HG03442 (cell line): ENCODE data around the gene DIO1.
"Not testable (repeated sequence)": the region's sequence is repeated elsewhere in the genome, so short reads cannot be mapped to it uniquely, and the experiment has no call there.

Experiments
- ATAC-seq: cut with Tn5 transposase; IDR thresholded peaks from one replicate; pipeline ENCODE4 v1.9.1; 2021; ENCODE audit warnings: mild to moderate bottlenecking, moderate library complexity; ENCODE audit not compliant: unreplicated experiment

The DIO1 gene

DNA sequence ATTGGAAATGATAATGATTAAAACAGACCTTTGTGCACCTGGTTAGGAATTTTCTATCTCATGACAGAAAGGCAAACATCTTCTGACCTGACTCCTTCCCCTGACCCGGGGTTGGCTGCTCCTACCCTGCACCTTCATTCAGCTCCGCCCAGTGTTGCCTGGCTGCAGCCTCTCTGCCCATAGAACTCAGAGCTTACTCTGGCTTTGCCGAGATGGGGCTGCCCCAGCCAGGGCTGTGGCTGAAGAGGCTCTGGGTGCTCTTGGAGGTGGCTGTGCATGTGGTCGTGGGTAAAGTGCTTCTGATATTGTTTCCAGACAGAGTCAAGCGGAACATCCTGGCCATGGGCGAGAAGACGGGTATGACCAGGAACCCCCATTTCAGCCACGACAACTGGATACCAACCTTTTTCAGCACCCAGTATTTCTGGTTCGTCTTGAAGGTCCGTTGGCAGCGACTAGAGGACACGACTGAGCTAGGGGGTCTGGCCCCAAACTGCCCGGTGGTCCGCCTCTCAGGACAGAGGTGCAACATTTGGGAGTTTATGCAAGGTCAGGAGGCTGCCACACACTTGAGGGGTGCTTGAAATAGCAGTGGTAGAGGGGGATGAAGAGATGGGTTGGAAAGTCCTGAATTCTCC, at the start of gene DIO1:
Gene DIO1 (plus strand): TSS at position 189 of the 638 bp plus-strand sequence. CDS start 24 bp downstream, at position 213.
- ATAC-seq = no peak

DNA sequence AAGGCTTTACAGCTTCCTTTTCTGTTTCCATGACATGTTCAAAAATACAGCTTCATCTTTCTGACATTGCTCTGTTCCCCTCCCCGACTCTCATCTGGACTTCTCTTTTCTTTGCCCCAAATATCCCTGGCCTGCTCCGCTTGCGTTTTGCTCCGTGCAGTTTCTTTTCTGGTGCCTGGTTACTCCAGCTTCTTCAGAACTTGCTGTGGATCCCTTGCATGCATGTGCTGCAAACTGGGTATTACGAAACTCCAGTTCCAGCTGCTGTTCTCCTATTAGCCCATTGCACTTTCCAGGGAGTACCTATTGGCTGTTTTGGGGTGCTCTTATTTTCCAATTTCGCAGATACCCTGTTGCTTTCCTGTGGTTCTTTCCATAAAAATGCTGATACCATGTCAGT, 46.0 kb upstream of the DIO1 start:
- ATAC-seq = no peak

DNA sequence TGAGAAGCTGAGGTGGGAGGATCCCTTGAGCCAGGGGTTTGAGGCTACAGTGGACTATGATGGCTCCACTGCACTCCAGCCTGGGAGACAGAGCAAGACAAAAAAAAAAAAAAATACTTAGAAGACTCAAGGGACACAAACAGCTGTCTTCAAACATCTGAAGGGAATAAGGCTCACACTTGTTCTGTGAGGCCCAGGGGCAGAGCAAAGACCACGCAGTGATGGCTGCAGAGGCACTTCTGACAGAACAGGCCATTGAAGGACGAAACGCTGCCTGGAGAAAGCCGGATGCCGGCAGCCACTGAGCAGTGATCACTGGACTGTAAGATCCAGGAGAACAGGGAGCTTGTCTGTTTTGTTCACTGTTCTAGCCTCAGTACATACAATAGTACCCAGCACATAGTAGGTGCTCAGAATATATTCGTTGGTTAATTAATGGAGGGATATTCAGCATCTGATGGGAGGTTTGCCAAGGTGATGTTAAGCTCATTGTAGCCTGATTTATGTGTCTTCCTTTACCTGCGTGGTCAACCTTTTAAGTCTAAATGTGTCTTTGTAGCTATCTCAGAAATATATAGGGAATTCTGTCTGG, 43.8 kb upstream of the DIO1 start:
- ATAC-seq = no peak

DNA sequence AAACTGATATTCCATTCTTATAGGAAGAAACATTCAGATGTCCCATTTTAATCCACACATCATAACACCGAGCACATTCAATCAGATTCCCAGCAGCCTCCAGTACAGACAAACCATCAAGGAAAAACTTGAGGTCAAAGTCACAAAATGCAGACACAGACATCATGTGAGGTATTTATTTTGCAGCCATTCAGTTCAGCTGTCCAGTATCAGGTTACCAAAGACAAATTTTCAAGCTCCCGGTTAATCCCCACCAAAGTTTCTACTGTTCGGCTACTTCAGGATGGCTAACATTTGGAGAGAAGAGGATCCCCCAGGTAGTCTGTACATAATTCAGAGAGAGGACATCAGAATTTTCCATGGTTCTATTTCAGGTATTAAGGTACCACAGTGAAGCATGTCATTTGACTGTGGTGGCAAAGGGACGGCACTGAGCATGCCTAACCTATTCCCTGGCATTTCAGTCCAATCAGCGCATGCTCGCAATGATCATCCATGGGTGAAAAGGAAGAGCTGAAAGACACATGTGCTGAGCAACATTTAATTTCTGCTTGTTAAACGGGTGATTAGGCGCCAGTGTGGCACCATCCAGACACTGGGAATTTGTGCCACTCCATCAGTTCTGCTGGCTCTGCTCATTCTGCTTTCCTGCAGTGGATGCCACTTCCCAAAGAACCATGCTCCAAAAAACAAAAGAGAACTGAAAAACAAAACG, 42.3 kb upstream of the DIO1 start:
- ATAC-seq = no peak

DNA sequence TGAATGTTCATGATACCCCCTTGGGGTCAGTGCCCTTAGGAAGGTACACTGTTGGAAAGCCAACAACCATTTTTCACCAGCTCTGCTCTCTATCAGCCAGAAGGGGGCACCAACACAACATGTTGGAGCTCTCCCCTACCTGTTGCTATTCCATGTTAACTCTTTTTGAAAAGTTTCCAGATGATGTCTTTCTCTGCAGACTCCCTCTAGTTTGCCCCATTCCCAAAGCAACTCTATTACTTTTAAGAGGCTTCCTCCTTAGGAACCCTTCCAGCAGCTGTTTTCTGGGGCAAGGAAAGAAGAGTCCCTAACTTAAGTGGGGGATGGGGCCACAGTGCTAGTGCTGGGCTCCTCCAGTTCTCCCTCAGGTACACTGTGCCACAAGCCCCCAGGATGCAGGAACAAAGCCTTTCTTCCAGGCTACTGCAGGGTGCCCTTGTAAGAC, 33.0 kb upstream of the DIO1 start:
- no peak for ATAC-seq

DNA sequence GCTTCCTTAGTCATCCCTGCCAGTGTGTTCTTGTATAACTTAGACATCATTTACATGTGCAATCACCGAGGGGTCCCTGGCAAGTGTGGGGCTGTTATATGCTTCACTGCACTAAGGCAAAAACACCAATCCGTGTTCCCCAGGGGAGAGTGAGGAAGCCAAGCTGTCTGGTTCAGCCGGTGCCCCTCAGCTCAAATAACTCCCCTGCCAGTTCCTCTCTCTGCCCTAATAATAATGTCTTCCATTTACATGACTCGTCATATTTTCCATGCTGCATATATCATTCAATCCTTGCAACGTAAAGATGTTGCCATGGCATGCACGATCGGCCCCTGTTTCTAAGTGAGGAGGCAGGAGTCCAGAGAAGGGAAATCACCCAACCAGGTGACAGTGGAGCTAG, 31.5 kb upstream of the DIO1 start:
- no peak for ATAC-seq

DNA sequence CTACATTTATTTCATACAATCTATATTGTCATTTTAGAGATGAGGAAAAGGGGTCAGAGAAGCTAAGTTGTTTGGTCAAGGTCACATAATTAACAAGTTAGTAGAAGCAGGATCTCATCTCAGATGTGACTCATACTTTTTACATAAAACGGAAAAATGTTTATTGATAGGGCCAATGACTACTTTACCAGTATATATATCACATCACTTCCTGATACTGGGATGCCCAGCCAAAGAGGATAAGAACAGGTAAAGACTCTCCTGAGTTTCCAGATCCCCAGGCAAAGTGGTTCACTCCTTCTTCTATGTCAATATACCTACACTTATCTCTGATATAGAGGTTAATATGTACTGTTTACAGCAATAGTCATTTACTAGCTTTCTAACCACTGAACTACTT, 25.4 kb upstream of the DIO1 start:
- ATAC-seq = no peak

DNA sequence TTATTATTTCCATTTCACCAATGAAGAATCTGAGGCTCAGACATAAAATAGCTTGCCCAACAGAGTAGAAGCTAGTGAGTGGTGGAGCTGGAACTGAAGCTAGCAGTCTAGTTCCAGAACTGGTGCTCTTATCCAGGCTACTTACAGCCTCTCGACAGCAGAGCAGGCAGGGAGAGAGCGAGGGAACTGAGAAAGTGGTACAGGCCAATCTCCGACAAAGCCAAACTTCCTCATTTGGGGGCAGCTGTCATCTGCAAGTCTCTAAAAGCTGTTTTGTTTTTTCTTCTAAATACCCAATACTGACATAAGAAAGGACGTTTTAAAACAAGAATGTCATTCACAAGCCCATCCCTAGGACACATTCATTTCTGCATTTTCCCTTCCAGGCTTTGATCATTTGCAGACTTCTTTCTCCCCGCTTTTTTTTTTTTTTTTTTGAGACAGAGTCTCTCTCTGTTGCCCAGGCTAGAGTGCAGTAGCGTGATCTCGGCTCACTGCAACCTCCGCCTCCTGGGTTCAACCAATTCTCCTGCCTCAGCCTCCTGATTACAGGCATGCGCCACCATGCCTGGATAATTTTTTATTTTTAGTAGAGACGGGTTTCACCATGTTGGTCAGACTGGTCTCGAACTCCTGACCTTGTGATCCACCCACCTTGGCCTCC, 24.4 kb upstream of the DIO1 start:
- ATAC-seq = no peak

DNA sequence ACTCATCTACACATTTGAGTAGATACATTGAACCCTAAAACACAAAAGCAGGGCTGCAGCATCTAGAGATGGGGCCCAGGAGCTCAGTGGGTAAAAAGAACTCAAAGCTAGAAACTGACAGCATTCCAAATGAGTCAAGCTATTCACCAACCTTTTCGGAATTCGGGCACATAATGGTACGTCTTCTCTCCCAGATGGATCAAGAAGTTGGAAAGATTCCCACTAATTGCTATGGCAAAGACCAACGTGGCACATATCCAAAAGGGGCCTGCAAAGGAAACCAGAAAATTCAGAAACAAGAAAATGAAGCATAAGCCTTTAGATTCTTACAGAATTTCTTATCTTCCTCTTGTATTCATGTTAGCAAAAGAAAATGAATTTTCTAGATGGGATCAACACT, 22.8 kb upstream of the DIO1 start:
- ATAC-seq = no peak

DNA sequence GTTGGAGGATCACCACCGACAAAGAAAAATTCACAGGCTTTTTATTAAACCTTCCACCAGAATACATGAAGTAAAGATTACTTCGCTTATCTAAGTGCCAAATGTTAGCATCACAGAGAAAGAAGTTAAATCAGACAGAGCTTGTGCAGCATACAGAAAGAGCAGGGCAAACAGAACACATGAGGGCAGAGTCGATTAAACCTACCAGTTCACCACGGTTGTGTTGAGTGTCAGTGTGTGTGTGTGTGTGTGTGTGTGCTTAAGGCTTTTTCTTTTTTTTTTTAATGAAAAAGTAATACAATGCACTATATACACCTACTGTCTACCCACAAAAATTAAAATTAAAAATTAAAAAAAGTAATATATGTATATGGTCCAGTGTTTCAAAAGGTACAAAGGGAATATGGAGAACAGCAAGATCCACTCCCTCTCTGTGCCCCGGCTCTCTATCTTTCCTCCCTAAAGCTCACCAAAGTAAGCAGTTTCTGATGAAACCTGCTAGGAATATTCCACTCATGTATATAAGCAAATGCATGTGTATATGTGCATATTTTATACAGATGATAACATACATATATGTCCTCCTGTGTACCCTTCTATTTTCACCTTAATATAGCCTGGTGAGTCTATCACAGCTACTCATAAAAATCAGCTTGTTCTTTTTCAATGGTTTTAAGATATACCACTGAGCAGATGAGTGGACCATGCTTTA, 22.1 kb upstream of the DIO1 start:
- ATAC-seq = no peak

DNA sequence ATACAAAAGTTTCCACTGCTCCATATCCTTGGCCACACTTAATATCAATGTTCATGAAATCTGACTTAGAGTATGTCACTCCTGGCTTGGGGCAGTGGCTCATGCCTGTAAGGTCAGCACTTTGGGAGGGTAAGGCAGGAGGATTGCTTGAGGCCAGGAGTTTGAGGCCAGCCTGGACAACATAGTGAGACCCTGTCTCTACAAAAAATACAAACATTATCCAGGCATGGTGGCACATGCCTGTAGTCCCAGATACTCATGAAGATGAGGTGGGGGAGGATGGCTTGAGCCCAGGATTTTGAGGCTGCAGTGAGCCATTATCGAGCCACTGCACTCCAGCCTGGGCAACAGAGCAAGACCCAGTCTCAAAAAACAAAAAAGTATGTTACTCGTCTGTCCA, 18.8 kb upstream of the DIO1 start:
- not testable (repeated sequence) for ATAC-seq

DNA sequence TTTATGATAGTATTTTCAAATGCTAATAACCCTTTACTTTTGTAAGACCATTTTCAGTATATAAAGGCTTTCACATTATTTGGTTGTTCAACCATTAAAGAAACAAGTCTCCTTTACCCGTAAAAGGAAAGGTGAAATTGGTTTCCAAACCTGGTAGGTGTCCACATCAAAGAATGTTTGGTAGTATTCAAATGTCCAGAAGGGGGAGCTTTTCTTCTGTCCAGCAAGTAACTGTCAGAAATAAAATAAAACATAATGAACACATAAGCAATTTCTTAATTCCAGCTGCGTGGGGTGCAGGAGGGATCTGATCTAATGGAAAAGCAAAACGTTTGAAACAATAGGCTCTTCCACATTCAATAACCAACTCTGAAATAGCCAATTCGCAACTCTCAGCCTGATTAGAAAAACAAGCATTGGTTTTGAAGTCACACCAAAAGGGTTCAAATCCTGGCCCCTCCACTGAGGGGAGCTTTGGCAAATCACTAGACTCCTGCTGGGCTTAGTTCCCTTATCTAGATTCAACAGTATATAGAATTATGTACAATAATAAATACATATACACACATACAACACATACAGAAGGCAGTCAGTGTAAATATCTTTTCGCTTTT, 15.4 kb upstream of the DIO1 start:
- ATAC-seq = no peak

DNA sequence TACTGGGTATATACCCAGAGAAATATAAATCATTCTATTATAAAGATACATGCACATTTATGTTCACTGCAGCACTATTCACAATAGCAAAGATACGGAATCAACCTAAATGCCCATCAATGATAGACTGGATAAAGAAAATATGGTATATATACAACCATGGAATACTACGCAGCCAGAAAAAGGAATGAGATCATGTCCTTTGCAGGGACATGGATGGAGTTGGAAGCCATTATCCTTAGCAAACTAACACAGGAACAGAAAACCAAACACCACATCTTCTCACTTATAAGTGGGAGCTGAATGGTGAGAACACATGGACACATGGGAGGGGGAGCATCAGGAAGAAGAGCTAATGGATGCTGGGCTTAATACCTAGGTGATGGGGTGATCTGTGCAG, 12.1 kb upstream of the DIO1 start:
- not testable (repeated sequence) for ATAC-seq

DNA sequence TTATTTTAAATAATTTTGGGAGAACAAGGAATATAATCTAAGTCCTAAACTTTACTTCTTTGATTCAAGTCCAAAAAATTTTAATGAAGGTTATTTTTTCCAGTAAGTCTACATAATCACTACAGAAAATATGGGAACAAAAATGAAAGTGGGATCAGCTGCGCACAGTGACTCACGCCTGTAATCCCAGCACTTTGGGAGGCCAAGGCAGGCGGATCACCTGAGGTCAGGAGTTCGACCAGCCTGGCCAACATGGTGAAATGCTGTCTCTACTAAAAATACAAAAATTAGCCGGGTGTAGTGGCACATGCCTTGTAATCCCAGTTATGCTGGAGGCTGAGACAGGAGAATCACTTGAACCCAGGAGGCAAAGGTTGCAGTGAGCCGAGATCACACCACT, 10.4 kb upstream of the DIO1 start:
- ATAC-seq = not testable (repeated sequence)

DNA sequence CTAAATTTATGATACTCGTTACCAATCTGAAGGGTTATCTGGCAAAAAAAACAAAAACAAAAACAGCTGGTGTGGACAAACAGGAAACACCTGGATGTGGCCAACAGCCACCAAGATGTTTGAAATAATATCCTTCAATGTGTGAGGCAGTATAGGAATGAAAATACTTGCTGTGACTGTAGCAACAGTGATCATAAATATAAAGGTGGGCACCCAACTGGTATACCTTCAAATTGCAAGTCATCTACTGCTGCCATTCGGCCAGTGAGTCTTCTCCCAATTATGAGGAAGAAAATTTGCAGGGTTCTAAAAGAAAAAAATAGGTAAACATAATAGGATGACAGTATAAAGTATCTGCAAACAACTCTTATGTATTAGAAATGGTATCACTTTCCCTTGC, 5.3 kb upstream of the DIO1 start:
- no peak for ATAC-seq

DNA sequence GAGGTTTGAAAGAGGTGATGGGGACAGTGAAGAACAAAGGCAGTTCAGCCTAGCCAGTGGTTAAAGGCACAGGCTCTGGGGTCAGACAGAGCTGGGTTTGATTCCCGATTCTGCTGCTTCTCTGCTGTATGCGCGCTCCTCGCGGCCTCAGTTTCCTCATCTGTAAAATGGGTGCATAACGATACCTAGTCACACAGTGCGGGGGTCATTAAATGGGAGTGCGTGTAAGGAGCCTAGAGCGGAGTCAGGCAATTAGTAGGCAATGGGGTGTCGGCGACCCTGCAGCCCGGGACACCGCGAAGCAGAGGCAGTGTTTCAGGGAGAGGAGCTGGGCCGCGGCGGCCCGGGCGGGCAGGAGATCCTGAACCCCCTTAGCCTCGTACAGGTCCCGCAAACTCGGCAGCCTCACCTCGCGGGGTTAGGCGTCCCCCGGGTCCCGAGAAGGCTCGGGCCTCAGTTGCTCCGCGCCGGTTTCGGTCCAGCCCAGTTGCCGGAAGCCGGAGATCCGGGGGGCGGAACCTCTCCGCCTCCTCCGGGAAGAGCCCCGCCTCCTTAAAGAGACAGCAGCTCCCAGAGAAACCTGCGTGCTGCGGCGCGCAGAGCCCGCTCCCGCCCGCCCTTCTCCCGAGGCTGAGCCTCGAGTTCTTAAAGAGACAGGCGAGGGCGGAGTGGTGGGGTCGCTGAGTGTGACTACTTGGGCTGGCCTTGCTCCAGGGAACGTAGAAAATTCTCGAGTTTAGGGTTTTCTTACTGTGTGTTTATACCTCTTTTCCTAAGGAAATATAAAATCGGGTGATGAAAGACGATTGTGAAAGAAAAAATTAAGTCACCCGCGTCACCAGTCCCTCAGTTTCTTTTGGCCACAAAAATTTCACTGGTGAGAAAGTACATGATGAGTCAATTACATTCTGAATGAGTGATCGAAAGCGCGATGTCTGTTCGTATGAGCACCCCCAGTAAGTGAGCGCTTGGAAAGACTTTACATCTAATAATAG, 4.4 kb upstream of the DIO1 start, which contains the start of gene YIPF1:
Gene YIPF1 (minus strand): TSS at position 494 of the 995 bp plus-strand sequence. CDS start 860 bp downstream, outside the sequence.
- ATAC-seq = peak; percentile 84

DNA sequence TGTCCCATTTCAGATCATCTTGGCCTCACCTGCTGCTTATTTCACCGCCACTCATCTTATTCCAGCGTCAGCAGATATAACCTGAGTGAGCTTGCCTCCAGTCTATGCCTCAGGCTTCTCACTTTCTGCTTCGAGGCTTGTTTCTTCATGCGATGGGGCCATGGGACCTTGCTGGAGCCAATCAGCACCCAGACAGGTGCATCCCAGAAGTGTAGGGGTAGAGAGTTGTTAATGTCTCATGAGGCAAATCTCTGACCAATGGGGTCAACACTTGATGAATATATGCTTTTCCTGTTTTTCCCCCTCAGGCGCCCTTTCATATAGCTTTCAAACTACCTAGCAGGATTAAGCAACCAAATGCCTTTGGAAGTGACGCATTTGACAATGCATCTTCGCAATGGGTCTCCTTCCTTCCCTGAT, 3.5 kb upstream of the DIO1 start:
- no peak for ATAC-seq

DNA sequence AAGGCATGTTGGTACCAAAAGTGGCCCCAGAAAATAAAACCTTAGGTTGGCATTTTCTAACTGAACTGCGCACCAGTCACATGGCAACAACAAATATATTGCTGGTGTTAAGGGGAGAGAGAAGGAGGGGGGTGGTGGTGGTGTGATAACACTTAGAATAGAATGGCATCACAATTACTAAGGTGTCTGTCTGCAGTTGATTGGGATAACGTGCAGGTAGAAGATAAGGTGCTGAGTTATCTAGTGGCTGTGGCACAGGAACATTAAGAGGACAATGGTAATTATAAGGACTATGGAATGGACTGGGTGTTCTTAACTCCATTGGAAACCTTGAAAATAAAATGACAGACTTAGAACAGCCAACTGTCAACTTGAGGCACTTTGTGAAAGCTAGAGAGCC, 3.0 kb upstream of the DIO1 start:
- ATAC-seq = no peak

DNA sequence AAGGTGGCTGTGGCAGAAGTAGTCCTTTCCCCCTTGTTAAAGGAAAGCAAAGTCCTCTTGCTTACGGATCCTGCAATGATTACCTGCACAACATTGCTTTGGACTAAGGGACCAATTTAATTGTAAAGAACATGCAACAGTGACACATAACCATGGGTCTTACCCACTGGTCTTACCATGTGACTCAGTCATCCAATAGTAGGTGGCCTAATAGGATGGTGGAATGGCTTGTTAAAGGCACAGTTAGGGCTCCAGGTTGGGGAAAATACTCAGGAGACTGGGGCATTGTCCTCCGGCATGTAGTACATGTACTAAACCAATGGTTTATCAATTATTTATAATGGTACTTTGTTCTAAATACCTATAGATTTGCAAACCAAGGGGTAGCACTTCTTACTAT, 2.3 kb upstream of the DIO1 start:
- ATAC-seq = no peak
